Stimulated activated CD8-positive, alpha-beta memory T cell treated with anti-CD3 and anti-CD28 coated beads, Interleukin-7, amount 100 ng/mL, for 24 hours (primary cell): Measurements from ENCODE around the gene CDH8.

Source experiments
- DNase-seq: peaks from one replicate; pipeline ENCODE4 v3.0.0-alpha.2; 2020; ENCODE audit warnings: low read depth

CDH8 gene

DNA sequence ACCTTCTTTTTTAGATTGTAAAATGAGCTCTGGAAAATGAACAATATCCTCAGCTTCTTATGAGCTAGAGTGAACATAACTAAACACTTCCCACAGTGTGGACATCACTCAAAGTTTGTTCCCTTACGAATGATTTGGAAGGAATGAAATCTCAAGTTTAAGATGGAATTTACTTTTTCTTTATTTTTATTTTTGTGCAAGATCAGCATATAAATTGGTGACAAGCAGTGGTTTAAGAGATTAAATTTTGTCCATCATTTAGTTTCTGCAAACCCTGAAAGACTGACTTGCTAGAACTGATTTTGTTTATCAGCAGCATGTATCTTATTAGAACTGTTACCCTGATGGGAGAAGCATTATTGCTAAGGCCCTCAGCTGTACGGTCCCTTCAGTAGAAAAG lies 420.1 kb downstream of the CDH8 start:
- no peak for DNase-seq

DNA sequence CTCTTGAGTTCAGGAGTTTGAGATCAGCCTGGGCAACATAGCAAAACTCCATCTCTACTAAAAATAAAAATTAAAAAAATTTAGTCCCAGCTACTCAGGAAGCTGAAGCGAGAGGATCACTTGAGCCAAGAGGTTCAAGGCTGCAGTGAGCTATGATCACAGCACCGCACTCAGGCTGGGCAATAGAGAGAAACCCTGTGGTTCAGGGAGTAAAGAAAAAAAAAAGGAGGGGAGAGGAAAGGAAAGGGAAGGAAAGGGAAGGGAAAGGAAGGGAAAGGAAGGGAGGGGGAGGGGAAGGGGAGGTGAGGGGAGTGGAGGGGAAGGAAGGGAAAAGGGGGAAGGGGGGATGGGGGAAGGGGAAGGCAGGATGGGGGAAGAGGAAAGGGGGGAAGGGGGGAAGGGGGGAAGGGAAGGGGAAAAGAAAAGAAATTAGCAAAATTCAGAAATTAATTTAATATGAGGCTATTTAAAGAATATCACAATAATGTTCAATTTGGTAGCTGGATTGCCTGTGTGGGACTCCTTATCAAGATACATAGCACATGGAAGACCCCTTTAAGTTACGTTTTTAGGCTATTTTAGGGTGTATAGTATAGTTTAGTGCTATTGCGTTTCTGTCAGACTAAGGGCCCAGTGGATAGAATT lies 424.3 kb downstream of the CDH8 start:
- DNase-seq = no peak

DNA sequence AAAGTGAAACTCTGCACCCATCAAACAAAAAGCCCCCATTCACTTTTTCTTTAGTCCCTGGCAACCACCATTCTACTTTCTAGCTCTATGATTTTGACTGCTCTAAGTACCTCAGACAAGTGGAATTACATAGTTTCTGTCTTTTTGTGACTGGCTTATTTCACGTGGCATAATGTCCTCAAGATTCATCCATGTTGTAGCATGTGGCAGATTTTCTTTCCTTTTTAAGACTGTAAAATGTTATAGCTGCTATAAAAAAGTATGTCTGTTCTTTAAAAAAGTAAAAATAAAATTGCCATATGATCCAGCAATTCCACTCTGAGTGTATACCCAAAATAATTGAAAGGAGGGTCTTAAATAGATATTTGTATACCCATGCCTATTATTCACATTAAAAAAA lies 429.7 kb downstream of the CDH8 start:
- DNase-seq = no peak
